GM18951 (cell line): ENCODE results near the gene SMOC2.
"Not testable (repeated sequence)": the region's sequence is repeated elsewhere in the genome, so short reads cannot be mapped to it uniquely, and the experiment has no call there.

ENCODE experiments used
- POLR2A ChIP-seq: IDR thresholded peaks from 4 replicates; pipeline ENCODE4 v1.6.1; 2011; ENCODE audit warnings: mild to moderate bottlenecking; ENCODE audit not compliant: insufficient read length, insufficient read depth; ENCODE audit errors: extremely low read depth
- in situ Hi-C: fragments of 300-500 bp; cut with MboI; formaldehyde crosslinking; loops from one replicate; pipeline ENCODE4 v1.12.0; 2022; ENCODE audit warnings: low sequenced_read_pairs, mixed read lengths, inconsistent platforms; ENCODE audit not compliant: unreplicated experiment

Gene SMOC2

DNA sequence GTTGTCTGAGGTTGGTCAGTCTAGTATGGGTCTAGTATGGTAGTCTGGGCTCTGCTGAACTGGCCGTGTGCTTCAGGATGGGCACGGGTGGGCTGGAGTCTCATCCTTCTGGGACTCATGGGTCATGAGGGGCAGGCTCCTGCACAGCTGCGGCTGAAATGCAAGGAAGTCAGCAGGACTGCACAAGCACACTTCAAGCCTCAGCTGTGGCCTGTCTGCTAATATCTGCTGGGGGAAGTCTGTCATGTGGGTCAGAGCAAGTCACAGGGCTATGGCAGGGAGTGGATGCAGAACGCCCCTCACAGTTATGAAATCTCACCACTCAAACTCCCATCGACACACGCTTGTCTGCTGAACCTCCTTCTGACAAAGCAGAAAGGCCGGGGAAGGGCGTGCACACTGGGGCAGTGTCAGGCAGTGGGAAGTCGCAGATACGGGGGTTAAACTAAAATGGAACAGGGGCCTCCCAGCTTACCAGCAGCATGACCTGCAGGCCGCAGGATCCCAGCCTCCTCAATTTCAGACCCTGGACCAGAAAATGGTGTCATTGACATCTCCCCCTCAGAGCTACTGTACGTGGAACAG is 229.5 kb downstream of the SMOC2 start:
- no peak for TF ChIP-seq POLR2A
- in situ Hi-C loops, result no loop called here

- no peak for TF ChIP-seq POLR2A
- in situ Hi-C loops, result no loop called here
These were observed 230.3 kb downstream of the SMOC2 start for GRCh38 chr6:168671028-168671862.

- TF ChIP-seq POLR2A, result no peak
- in situ Hi-C loops, result no loop called here
These were observed 231.0 kb downstream of the SMOC2 start for GRCh38 chr6:168671863-168672546.

- in situ Hi-C loops, result no loop called here
- TF ChIP-seq POLR2A, result no peak
These were observed 233.6 kb downstream of the SMOC2 start for GRCh38 chr6:168674595-168674994.

DNA sequence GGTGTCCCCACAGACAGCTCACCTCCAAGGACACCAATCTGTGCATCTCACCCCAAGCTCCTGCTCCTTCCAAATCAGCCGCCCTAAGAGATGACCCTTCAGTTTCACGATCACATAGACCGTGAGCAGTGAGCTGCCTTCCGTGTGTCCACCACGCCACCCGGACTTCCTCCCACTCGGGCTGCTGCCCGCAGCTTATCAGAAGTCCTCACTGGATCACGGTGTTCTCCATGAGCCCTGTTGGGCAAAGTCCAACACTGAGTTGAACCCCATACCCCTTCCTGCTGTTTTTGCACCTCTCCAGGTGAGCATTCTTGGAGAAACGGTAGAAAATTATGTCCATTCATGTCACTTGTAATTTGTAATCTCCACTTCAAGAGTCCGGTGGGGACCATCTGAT is 234.4 kb downstream of the SMOC2 start:
- no peak for TF ChIP-seq POLR2A
- in situ Hi-C loops, result no loop called here

DNA sequence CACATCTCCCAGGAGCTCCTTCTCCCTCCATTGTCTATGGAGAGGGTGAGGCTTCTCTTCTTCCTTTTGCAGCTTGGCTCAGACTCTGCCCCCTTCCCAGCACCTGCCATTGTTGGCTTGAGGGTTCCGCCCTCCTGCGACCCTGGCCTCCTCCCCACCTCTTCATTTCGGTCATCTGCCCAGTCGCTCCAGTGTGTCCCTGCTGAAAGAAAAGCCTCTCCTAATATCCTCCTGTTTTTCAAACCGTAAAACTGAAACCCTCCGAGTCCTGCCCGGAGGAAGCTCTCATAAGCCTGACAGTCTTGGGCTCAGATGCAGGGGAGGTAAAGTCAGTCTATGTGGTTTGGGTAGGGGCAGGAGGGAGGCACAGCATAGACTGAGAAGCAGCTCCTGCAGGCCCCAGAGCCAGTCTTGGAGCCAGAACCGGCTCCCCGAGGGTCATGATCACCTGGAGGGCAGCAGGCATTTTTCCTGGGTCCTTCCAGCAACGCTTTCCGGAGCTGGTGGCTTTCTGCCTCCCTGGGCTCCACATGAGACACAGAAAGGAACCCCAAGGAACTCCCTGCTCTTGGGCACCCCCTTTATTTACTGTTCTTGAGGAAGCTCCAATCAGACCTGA is 235.1 kb downstream of the SMOC2 start:
- in situ Hi-C loops, result no loop called here
- TF ChIP-seq POLR2A, result no peak

DNA sequence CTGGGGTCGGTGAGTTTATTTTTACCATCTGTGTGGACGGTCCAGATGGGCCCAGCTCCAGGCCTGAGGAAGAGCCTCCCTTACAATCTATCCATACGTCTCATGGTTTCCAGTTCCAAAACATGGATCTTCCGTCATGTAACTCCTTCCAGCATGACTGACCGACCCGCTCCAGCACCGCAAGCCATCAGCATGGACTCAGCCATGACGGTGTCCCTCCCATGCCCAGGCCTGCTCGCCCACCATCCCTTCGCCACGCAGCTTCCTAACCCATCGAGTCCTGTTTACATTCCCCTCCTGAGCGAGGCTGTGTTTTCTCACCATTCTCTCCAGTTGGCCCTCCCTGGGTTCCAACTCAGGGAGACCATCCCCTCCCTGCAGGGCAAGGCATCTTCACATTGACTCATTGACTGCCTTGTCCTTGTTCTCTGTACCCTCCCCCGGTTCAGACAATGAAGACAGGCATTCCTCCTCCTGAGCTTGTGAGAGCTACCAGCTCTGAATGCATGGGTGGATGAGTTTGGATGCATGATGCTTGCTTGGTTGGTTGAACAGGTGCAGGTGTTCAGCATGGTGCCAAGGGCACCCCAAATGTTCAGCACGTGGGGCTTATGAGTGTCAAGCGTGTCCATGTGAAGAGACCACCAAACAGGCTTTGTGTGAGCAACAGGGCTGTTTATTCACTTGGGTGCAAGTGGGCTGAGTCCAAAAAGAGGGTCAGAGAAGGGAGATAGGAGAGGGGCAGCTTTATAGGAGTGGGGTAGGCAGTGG is 235.8 kb downstream of the SMOC2 start:
- TF ChIP-seq POLR2A, result no peak
- in situ Hi-C loops, result no loop called here

GRCh38 chr6:168677323-168677781 is 236.4 kb downstream of the SMOC2 start:
- in situ Hi-C loops, result not testable (repeated sequence)

- in situ Hi-C loops, result no loop called here
- no peak for TF ChIP-seq POLR2A
These were observed 237.1 kb downstream of the SMOC2 start for GRCh38 chr6:168678077-168678476.

GRCh38 chr6:168678588-168678987 is 237.6 kb downstream of the SMOC2 start:
- in situ Hi-C loops, result no loop called here
- TF ChIP-seq POLR2A, result no peak

GRCh38 chr6:168681748-168682147 is 240.8 kb downstream of the SMOC2 start:
- no peak for TF ChIP-seq POLR2A
- in situ Hi-C loops, result no loop called here

DNA sequence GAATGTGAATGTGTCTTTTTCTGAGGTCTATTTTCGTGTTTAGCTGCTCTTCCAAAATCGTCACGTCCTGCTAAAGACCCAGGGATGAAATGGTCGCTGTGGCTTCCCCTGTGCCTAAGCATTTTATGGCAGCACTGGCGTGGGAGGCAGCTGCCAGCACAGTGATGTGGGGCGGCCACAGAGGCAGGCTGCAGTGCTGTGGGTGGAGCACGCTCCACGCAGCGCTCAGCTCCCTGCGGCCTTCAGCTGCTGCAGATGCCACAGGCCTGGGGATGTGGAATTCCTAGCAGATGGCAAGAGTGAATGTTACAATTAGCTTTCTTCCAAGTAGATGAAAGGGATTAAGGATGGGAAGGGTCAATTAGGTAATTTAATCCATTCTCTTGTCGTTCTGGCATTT is 242.6 kb downstream of the SMOC2 start:
- TF ChIP-seq POLR2A, result no peak
- in situ Hi-C loops, result no loop called here

DNA sequence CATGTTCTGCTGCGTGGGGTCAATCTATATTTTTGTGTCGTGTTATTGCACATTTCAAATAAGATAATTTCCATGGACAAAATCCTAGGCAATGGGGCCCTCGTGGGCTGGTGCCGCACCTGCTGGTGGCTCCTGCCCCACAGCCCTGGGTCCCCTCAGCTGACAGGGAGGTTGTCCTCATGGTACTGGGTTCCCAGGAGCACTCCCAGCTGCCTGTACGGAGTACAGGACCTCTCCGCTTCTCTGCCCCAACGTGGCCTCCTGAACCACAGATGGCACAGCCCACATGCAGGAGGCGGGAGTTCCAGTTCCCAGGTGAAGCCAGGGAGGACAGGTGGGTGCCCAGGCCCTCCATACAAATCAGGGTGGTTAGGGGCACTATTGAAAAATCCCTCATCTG is 243.5 kb downstream of the SMOC2 start:
- in situ Hi-C loops, result no loop called here
- TF ChIP-seq POLR2A, result no peak
